ENCODE measurements around the gene OR6C3. TPM values are rescaled to one million over a fixed set of nuclear protein-coding genes. Genes with fewer than 3 reads are reported as not detected.
"Not testable (repeated sequence)": the region's sequence is repeated elsewhere in the genome, so short reads cannot be mapped to it uniquely, and the experiment has no call there.

Gene OR6C3
- total RNA-seq, 2 donors from 2014 or later: not detected

GRCh38 chr12:55296469-55296868, 34.1 kb upstream of the OR6C3 start, which contains the start of gene OR6C6:
Gene OR6C6, minus strand, starts transcription at chr12:55296569. Its CDS starts 1,337 bp downstream, at chr12:55295232.
- WGBS, 2 experiments (ENCODE audit: insufficient coverage in 1 of 2, insufficient read length in 1 of 2): 100% methylated on average over 1 of the region's 2 CpGs; no CpG with 5 or more reads in 1 of the 2 experiments
- no peaks in the 10 kb centered on the region for H3K4me1 ChIP-seq (ENCODE audit: control insufficient read depth, insufficient read depth, low read length)
- Mint-ChIP-seq H3K27ac (no peak within 1 kb of the TSS), H3K27me3 (ENCODE audit: insufficient read depth) (no peaks in the 10 kb centered on the region), H3K36me3 (ENCODE audit: low read depth) (no peaks in the 10 kb centered on the region), H3K4me1 (no peaks in the 10 kb centered on the region), H3K4me3 (no peak within 1 kb of the TSS), H3K9me3 (no peaks in the 10 kb centered on the region)
- no peaks in the 10 kb centered on the region for H3K9me3 ChIP-seq (ENCODE audit: control insufficient read depth, low read length)
- no peak within 1 kb of the TSS for H3K4me3 ChIP-seq (ENCODE audit: low read length)
- TF ChIP-seq CTCF (conservative IDR thresholded peaks at IDR 0.05): no peak
- DNase-seq: no peak
- no peak within 1 kb of the TSS for H3K9ac ChIP-seq (ENCODE audit: extremely low read depth, low read length, poor library complexity, severe bottlenecking)
- no peaks in the 10 kb centered on the region for H3K27me3 ChIP-seq (ENCODE audit: control insufficient read depth, insufficient read depth, low read length, poor library complexity, severe bottlenecking)
- no peak within 1 kb of the TSS for H3K27ac ChIP-seq (ENCODE audit: low read depth, low read length)
- H3K36me3 ChIP-seq (ENCODE audit: control insufficient read depth, insufficient read depth, low read length): no peaks in the 10 kb centered on the region

- Mint-ChIP-seq H3K27me3 (ENCODE audit: insufficient read depth) (no peaks in the 10 kb centered on the region), H3K27ac (no peak within 1 kb of the TSS), H3K36me3 (ENCODE audit: low read depth) (no peaks in the 10 kb centered on the region), H3K4me1 (no peaks in the 10 kb centered on the region), H3K9me3 (no peaks in the 10 kb centered on the region), H3K4me3 (no peak within 1 kb of the TSS)
- H3K4me1 ChIP-seq (ENCODE audit: control insufficient read depth, insufficient read depth, low read length): peaks cover 4% of the 10 kb centered on the region
- H3K4me3 ChIP-seq (ENCODE audit: low read length): no peak within 1 kb of the TSS
- 96% methylated on average over 2 of the region's 2 CpGs; no CpG with 5 or more reads in 1 of the 2 experiments for WGBS, 2 experiments (ENCODE audit: insufficient coverage in 1 of 2, insufficient read length in 1 of 2)
- H3K27me3 ChIP-seq (ENCODE audit: control insufficient read depth, insufficient read depth, low read length, poor library complexity, severe bottlenecking): no peaks in the 10 kb centered on the region
- no peaks in the 10 kb centered on the region for H3K36me3 ChIP-seq (ENCODE audit: control insufficient read depth, insufficient read depth, low read length)
- H3K9ac ChIP-seq (ENCODE audit: extremely low read depth, low read length, poor library complexity, severe bottlenecking): no peak within 1 kb of the TSS
- no peak for DNase-seq
- H3K9me3 ChIP-seq (ENCODE audit: control insufficient read depth, low read length): peaks cover under 1% of the 10 kb centered on the region
- no peak for TF ChIP-seq CTCF (conservative IDR thresholded peaks at IDR 0.05)
- no peak within 1 kb of the TSS for H3K27ac ChIP-seq (ENCODE audit: low read depth, low read length)
Observed at GRCh38 chr12:55314043-55314442, 16.5 kb upstream of the OR6C3 start, which contains the start of gene OR6C1. Gene OR6C1, plus strand, starts transcription at chr12:55314343. Its CDS starts 6,257 bp downstream, at chr12:55320600.

- no peak overlapping the region for H3K27ac ChIP-seq (ENCODE audit: low read depth, low read length)
- H3K27me3 ChIP-seq (ENCODE audit: control insufficient read depth, insufficient read depth, low read length, poor library complexity, severe bottlenecking): no peaks in the 10 kb centered on the region
- no peak overlapping the region for H3K9ac ChIP-seq (ENCODE audit: extremely low read depth, low read length, poor library complexity, severe bottlenecking)
- no peaks in the 10 kb centered on the region for H3K9me3 Mint-ChIP-seq
- peaks cover 7% of the 10 kb centered on the region for H3K9me3 ChIP-seq (ENCODE audit: control insufficient read depth, low read length)
- H3K27me3 Mint-ChIP-seq (ENCODE audit: insufficient read depth): no peaks in the 10 kb centered on the region
- no peaks in the 10 kb centered on the region for H3K4me1 ChIP-seq (ENCODE audit: control insufficient read depth, insufficient read depth, low read length)
- no peaks in the 10 kb centered on the region for H3K4me1 Mint-ChIP-seq
- H3K27ac Mint-ChIP-seq: no peak overlapping the region
- H3K4me3 ChIP-seq (ENCODE audit: low read length): no peak overlapping the region
- H3K36me3 ChIP-seq (ENCODE audit: control insufficient read depth, insufficient read depth, low read length): no peaks in the 10 kb centered on the region
- WGBS, 2 experiments (ENCODE audit: insufficient coverage in 1 of 2, insufficient read length in 1 of 2): 88 to 94% methylated on average over 2 to 4 of the region's 4 CpGs
- no peaks in the 10 kb centered on the region for H3K36me3 Mint-ChIP-seq (ENCODE audit: low read depth)
- DNase-seq: no peak
- H3K4me3 Mint-ChIP-seq: no peak overlapping the region
- no peak for TF ChIP-seq CTCF (conservative IDR thresholded peaks at IDR 0.05)
Observed at GRCh38 chr12:55320201-55320600, 10.3 kb upstream of the OR6C3 start.

GRCh38 chr12:55325801-55326200, 4.7 kb upstream of the OR6C3 start:
- DNase-seq; H3K27me3 ChIP-seq (ENCODE audit: control insufficient read depth, insufficient read depth, low read length, poor library complexity, severe bottlenecking): not testable (repeated sequence)
- WGBS, 2 experiments (ENCODE audit: insufficient coverage in 1 of 2, insufficient read length in 1 of 2): 95 to 100% methylated on average over 2 to 6 of the region's 6 CpGs

More at GRCh38 chr12:55325801-55326200, 4.7 kb upstream of the OR6C3 start:
- H3K4me1 ChIP-seq (ENCODE audit: control insufficient read depth, insufficient read depth, low read length); H3K9ac ChIP-seq (ENCODE audit: extremely low read depth, low read length, poor library complexity, severe bottlenecking); H3K36me3 ChIP-seq (ENCODE audit: control insufficient read depth, insufficient read depth, low read length); H3K27ac Mint-ChIP-seq; H3K4me3 Mint-ChIP-seq; H3K27ac ChIP-seq (ENCODE audit: low read depth, low read length); H3K9me3 Mint-ChIP-seq; H3K27me3 Mint-ChIP-seq (ENCODE audit: insufficient read depth); H3K4me3 ChIP-seq (ENCODE audit: low read length); H3K4me1 Mint-ChIP-seq; H3K9me3 ChIP-seq (ENCODE audit: control insufficient read depth, low read length); H3K36me3 Mint-ChIP-seq (ENCODE audit: low read depth): not testable (repeated sequence)
